Endothelial cell of umbilical vein (primary cell): ENCODE results near the gene NPIPA2.
"Not testable (repeated sequence)": the region's sequence is repeated elsewhere in the genome, so short reads cannot be mapped to it uniquely, and the experiment has no call there.

Source experiments
- EZH2 ChIP-seq: IDR thresholded peaks from 2 replicates; pipeline ENCODE4 v1.6.1; 2012; ENCODE audit warnings: borderline replicate concordance, low read depth, mild to moderate bottlenecking, moderate library complexity, low read length, inconsistent platforms; ENCODE audit not compliant: severe bottlenecking
- POLR2A ChIP-seq: IDR thresholded peaks from 2 replicates; pipeline ENCODE4 v1.6.1; 2012; ENCODE audit warnings: low read depth, mild to moderate bottlenecking, control low read depth, low read length
- TF ChIP-seq, protein P1 (sequence below): IDR thresholded peaks from 2 replicates; pipeline ENCODE4 v1.6.1; 2011; ENCODE audit not compliant: insufficient read depth, insufficient read length
- TF ChIP-seq, protein P2 (sequence below), 2 donors: IDR thresholded peaks; 1 replicate in 1 of 2; 2 replicates in 1 of 2; pipeline ENCODE4 v1.5.1; 2011; ENCODE audit warnings: low read length in 2 of 2, mild to moderate bottlenecking in 2 of 2, moderate library complexity in 2 of 2, control low read depth in 1 of 2, inconsistent platforms in 1 of 2, low read depth in 1 of 2; ENCODE audit not compliant: insufficient read depth in 1 of 2; ENCODE audit errors: extremely low read depth in 1 of 2

DNA sequence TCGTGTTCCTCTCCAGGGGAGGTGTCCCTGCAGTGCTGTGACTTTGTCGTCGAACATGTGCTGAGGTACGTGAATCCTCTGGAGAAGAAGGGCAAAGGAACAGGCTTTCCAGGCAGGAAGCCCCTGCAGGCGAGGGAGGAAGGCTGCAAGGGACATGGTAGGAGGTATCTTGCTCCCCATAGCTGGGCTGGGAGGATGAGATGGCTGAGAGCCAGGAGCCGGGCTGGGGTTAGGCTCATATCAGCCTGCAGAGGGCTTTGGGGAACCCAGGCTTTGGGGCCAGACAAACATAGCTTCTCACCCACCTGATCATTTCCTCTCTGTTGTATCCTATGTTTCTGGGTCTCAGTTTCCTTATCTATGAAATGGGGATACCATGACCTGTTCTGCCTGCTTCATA lies 34.4 kb downstream of the NPIPA2 start:
- TF ChIP-seq, protein P1, sequence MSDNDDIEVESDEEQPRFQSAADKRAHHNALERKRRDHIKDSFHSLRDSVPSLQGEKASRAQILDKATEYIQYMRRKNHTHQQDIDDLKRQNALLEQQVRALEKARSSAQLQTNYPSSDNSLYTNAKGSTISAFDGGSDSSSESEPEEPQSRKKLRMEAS, result not testable (repeated sequence)
- TF ChIP-seq, protein P2, sequence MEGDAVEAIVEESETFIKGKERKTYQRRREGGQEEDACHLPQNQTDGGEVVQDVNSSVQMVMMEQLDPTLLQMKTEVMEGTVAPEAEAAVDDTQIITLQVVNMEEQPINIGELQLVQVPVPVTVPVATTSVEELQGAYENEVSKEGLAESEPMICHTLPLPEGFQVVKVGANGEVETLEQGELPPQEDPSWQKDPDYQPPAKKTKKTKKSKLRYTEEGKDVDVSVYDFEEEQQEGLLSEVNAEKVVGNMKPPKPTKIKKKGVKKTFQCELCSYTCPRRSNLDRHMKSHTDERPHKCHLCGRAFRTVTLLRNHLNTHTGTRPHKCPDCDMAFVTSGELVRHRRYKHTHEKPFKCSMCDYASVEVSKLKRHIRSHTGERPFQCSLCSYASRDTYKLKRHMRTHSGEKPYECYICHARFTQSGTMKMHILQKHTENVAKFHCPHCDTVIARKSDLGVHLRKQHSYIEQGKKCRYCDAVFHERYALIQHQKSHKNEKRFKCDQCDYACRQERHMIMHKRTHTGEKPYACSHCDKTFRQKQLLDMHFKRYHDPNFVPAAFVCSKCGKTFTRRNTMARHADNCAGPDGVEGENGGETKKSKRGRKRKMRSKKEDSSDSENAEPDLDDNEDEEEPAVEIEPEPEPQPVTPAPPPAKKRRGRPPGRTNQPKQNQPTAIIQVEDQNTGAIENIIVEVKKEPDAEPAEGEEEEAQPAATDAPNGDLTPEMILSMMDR (IDR thresholded peaks at IDR 0.05; ENCODE audit: extremely low read depth in 1 of 2, insufficient read depth in 1 of 2, low read depth in 1 of 2, low read length in 2 of 2), result not testable (repeated sequence)
- not testable (repeated sequence) for TF ChIP-seq POLR2A, EZH2
